Islet of Langerhans (tissue), 1 donor: ENCODE data around the gene ATAD3A.
"Not testable (repeated sequence)": the region's sequence is repeated elsewhere in the genome, so short reads cannot be mapped to it uniquely, and the experiment has no call there.

Experiments
- FAIRE-seq: peaks from one replicate; lab custom pipeline; 2011; peaks lifted over from hg19 to GRCh38; lab: Jason Lieb, UNC

The ATAD3A gene

DNA sequence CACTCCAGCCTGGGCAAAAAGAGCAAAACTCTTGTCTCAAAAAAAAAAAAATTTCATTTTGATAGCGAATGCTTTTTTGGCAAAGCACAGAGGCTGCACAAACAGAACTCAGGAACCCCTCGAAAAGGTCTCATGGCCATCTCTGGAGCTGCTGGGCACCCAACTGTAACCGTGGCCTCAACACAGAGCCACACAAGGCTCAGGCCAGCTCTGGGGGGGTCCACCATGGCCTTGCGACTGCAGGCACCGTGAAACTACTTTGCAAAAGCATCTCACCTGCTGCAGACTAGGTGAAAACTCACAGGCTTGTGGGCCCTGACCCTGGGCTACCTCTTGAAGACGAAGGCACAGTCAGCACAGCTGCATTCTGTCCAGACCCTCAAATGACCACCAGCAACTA, 44.5 kb downstream of the ATAD3A start:
- FAIRE-seq: no peak

DNA sequence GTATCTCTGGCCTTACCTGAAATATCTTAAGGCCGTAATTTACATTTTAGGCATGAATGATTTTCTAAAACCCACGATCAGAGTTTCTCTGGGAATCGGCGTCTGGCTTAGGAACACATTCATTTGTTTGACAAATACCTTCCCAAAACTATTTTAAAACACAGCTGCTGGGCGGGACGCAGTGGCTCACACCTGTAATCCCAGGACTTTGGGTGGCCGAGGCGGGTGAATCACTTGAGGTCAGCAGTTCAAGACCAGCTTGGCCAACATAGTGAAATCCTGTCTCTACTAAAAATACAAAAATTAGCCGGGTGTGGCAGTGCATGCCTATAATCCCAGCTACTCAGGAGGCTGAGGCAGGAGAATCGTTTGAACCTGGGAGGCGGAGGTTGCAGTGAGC, 45.0 kb downstream of the ATAD3A start:
- FAIRE-seq: not testable (repeated sequence)

DNA sequence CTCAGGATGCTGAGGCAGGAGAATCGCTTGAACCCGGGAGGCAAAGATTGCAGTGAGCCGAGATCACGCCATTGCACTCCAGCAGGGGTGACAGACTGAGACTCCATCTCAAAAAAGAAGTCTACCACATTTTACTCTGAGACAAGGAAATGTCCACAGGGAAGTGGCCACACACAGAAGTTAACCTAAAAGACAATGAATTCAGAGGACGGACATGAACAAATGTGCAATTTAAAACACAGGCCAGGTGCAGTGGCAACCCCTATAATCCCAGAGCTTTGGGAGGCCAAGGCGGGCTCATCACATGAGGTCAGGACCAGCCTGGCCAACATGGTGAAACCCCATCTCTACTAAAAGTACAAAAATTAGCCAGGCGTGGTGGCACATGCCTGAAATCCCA, 45.7 kb downstream of the ATAD3A start:
- not testable (repeated sequence) for FAIRE-seq

DNA sequence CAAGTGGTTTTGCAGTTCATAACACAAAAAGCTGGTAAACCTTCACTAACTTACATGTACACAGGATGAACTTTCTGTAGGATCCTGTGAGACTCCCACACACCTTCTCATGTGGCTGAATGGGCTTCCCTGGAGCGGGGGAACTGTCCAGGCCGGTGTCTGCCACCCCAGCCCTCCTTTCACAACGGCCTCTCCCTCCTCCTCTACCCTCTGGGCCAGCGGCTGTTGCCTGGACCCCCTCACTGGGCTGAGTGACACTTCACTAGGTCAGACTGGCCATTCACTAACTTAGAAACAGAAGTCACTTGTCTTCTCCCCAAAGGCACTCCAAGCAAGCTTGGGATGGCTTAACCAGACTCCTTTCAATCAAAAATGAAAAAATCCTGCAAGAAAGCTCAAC, 46.6 kb downstream of the ATAD3A start:
- FAIRE-seq: no peak

DNA sequence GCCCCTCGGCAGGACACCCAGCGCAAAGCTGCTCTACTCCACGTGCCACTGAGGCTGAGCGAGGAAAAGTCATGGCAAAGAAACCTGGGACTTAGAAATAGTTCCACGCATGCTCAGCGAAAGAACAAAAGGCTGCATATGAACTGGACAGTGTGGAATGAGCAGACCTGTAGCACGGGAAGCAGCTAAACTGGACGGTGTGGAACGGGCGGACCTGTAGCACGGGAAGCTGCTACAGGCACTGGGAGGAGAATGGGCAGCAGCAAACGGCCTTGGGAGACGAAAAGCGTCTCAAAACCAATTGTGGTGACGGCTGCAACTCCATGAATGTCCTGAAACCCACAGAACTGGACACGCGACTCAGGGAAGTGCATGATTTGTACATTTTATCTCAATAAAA, 47.1 kb downstream of the ATAD3A start:
- no peak for FAIRE-seq

DNA sequence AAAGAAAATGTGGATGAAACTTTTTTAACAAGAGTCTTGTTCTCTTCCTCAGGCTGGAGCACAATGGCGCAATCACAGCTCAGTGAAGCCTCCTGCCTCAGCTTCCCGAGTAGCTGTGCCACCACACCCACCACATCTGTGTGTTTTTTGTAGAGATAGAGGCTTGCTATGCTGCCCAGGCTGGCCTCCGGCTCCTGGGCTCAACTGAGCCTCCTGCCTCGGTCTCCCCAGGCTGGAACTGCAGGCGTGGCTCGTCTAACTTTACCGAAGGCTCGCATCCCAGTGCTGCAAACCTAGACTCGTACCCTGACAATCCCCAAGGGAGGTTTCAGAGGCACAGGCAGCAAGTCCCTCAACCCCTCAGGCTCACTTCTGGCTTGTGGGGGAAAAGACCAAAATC, 48.2 kb downstream of the ATAD3A start:
- no peak for FAIRE-seq

DNA sequence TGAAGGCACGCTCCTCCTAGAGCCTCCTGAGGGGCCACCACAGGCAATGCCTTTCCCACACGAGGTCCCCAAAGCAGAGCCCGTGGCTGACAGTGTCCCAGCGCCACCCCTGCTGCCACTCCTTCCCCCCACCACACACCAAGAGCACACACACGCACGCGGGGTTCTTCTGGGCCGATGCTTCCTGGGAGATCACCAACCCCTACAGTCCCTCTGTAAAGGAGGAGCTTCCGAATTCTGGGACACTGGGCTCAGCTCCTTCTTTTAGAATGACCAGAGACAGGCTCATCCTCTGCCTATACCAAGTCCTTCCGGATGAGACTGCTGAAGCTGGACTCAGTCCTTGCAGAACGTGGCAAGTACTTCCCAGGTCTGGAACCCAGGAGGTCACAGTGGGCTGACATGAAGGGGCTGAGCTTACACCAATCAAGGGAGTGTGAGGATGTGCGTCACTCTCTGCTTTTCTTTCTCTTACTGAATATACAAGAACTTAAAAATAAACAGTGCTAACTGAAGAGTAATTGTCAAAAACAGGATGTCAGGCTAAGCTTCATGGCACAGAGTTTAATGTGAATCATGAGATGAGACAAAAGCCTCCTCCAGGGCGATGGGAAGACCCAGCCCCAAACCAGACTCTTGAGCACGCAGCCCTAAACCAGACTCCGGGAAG, 50.0 kb downstream of the ATAD3A start:
- FAIRE-seq: no peak

DNA sequence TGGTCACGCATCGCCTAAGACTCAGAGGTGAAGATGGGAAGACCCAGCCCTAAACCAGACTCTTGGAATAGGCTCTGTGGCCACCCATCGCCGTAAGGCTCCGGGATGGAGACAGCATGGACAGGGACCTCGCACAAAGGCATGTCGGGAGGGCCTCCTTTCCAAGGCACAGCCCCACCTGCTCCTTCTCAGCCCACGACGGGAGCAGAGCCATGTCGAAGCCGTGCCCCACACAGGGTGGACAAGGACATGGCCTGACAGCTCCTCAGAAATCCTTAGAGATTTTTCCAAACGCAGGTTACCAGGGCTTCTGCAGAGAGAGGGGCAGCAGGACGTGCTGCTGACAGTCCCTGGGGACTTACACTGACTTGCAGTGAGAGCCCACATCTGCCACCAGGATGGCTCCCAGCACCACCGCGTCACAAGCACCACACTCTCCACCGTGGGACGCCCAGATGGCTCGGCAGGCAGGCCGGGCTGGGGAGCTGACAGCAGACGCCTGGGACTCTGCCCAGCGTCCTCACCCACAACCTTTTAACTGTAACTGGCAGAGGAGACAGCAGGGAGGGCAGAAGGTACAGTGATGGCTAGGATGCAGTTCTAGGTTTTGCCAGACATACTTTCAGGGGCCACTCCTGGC, 50.7 kb downstream of the ATAD3A start:
- no peak for FAIRE-seq

DNA sequence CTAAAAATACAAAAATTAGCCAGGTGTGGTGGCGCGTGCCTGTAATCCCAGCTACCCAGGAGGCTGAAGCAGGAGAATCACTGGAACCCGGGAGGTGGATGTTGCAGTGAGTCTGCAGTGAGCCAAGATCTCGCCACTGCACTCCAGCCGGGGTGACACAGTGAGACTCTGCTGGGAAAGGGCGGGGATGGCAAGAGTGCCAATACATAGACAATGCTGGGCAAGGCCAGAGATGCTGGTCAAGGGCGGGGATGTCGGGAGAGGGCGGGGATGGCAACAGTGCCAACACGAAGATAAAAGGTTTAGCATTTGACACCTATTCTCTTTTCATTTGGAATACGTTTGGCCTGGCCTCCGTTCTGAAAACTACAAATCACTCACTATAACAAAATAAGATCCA, 51.7 kb downstream of the ATAD3A start:
- FAIRE-seq: no peak

DNA sequence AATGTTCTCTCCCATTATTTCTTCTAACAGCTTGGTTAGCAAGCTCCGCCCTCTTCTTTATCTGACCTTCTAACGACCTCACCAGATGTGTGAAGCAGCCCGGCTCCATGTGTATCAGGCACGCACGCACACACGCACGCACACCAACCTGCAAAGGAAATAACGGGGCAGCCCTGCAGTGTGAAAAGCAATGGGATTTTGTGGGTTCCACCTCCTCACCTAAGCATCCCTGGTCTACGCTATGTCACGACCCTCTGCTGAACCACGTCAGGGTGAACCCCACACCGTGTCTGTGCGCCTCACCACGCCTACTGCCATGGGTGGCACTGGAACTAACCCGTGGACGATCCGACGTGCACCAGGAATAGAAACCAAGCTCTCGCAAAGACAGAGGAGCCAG, 52.3 kb downstream of the ATAD3A start:
- FAIRE-seq: no peak

DNA sequence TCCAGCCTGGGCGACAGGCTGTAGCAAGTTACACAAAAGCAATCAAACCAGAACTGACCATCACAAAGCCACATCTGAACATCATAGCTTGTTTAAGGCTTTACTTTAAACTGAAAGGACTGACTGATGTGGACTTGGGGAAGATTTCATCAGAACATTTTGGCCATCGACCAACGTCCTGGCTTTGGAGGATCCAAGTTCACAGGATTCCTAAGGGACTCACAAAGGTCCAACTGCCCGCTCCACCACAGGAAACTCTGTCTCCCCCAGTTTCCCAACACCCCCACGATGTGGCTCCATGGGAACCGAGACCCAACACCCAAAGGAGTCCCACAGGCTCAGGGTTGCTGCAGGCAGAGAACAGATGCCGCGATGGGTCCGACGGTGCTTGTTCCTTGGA, 53.4 kb downstream of the ATAD3A start:
- FAIRE-seq: no peak

DNA sequence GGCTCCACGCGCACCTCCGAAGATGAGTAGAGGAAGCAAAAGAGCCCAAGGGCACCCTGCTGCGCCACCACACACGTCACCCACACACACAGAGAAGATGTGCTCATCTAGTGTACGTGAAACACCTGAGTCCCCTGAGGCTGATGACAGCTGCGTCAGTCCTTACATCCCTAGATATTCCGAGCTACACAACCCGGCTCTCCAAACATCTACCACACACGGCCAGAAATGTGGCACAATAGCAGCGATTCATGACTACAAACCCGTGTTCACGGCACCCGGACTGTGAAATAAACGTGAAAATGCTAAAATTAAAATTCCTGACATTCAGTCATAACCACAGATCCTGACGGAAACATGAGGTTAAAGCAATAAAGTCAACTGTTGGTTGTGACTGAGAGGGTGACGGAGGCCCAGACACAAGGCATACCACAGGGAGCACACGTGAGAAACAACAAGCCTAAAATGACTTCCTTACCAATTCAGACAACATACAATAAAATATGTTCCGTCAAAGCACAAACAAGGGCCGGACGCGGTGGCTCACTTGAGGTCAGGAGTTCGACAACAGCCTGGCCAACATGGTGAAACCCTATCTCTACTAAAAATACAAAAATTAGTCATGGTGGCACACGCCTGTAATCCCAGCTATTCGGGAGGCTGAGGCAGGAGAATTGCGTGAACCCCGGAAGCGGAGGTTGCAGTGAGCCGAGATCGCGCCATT, 55.4 kb downstream of the ATAD3A start:
- no peak for FAIRE-seq

DNA sequence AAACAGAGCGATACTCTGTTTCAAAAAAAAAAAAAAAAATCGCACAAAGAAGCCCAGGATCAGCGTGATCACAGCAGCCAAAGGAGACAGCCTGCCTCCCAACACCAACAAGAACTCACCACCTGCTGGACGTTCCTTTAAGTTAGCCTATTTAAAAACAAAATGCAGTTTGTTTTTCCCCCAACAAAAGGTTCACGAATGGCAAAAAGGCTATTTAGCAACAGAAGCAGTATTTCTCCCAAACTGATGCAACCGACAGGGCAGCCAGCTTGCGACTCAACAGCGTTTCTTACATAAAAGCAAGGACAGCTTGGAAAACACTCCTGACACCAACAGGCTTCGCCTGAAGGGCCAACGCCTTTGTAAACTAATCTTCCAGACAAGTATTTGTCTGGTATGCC, 55.9 kb downstream of the ATAD3A start:
- FAIRE-seq: no peak

DNA sequence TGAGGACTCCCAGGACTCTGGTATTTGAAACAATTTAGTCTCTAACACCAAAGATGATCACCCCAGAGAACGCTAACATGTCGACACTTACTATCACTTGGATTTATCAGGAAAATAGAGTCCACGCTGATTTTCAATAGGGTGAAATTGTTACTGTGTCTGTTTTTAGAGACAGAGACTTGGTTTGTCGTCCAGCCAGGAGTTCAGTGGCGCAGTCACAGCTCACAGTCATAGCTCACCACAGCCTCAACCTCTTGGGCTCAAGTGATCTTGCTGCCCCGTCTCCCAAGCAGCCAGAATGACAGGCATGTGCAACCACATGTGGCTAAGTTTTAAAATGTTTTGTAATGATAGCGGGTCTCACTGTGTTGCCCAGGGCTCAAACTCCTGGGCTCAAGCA, 57.4 kb downstream of the ATAD3A start:
- FAIRE-seq: no peak

DNA sequence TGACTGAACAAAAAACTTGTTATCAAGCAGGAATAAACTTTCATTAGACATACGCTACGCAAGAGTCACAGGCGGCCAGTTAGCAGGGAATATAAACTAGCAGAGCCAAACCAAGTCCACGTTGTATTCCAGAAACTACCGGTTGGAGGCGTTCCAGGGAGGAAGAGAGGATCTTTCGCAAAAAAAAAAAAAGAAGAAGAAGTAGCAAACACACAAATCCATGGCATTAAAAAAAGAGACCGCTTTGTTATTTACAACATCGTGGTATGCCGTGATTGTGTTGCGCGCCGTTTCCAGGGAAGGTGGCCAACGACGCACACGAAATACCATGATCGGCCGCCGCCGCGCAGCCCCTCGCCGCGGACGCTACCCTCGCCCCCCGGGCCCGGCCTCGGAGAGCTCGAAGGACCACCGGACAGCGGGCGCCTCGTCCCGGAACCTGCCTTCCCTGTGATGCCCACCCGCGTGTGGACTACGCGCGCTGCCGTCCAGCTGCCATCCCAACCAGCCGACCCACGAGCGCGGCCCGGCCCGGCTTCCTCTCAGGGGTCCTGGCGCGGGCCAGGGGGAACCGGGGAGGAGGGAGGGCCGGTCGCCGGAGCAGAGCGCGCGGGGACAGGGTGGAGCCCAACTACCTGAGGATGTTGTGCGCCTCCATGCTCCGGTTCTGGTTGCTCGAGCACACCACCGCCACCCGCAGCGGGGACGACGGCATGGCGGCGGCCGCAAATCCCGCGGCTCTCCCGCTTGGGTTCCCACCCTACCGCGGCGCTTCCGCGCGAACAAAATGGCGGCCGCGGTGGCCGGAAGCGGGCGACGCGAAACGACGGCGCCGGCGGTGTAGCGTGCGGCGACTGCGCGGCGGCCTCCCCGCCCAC, 62.1 kb downstream of the ATAD3A start:
- FAIRE-seq: no peak

DNA sequence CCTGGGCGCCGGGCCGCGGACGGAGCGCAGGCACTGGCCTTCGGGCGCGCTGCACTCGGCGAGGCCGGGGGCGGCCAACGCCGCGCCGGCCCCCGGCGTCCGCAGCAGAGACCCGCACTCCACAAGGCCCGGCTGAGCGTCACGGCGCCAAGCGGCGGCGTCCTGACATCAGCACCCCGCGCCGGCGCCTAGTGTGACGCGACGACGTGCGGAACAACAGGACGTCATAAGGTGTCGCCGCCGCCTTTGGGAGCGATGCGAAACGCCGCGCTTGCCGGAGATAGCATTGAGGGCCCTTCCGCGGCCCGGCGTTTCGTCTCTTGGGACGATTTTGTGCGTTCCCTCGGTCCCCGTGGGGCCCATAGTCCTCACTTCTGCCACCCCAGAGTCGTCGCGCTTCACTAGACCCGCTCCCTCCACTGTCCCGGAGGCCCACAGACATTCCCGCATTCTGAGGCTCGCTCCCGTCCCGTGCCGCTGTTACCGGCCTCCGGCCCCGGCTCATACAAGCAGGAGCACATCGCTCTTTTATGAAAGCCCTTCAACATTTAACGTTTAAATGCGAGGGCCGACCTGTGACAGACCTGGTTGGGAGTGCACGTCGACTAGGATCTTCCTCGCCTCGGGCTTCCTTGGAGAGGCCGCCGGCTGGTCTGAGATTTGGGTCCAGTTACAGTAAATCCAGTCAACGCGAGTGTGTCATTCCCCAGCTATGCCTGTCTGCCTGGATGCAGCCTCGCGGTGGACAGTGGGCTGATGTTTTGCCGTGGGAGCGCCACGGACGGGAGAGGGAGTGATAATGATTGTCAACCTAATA, 63.0 kb downstream of the ATAD3A start, which contains the start of gene SSU72:
Gene SSU72, minus strand, starts transcription at position 143 of the 817 bp plus-strand sequence. CDS start 306 bp downstream, outside the sequence.
- no peak for FAIRE-seq

DNA sequence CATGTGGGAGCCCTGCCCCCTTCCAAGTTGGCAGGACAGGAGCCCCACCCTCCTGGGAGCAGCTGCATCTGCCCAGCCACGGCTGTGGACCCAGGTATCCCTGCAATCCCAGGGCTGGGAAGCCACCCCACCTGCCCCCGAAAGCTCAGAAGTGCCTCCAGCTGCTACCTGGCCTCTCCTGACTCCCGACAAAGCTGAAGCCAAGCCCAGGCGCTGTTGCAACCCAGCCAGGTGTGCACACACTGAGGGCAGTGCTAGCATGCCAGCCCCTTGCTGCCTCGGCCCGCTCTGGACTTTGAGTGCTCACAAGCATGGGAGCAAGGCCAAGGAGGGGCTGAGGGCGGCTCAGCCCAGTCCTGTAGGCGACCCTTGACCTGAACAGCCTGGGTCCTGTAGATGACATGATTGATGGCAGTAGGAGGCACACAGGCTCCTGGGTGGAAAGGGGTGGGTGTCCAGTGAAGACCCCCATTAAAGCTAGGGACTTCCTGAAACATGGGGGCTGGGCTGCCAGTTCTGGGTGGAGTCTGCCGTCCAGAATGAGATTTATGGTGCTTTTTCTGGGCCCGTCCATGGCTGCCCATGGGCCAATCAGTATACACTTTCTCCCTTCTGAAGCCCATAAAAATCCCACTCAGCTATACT, 65.5 kb downstream of the ATAD3A start:
- FAIRE-seq: no peak

DNA sequence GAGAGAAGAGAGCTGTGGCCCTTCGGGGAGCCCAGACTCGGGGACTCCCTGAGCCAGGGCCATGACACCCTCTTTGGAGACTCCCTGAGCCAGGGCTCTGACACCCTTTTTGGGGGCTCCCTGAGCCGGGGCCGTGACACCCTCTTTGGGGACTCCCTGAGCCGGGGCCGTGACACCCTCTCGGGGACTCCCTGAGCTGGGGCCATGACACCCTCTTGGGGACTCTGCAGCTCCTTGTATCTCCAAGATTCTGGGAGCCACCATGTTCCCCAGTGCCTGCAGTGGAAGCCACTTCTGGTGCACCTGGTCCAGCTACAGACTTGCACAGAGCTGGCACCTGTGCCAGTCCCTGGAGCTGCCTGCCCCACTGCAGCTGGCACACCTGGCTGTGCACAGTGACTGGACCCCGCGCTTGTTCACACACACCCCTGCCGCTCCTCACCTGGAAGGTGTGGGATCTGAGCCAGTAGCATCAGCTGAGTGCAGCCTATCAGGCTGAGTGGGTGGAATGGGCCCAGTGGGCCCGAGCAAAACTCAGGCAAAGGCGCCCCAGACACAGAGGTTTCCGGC, 66.5 kb downstream of the ATAD3A start:
- FAIRE-seq: no peak

DNA sequence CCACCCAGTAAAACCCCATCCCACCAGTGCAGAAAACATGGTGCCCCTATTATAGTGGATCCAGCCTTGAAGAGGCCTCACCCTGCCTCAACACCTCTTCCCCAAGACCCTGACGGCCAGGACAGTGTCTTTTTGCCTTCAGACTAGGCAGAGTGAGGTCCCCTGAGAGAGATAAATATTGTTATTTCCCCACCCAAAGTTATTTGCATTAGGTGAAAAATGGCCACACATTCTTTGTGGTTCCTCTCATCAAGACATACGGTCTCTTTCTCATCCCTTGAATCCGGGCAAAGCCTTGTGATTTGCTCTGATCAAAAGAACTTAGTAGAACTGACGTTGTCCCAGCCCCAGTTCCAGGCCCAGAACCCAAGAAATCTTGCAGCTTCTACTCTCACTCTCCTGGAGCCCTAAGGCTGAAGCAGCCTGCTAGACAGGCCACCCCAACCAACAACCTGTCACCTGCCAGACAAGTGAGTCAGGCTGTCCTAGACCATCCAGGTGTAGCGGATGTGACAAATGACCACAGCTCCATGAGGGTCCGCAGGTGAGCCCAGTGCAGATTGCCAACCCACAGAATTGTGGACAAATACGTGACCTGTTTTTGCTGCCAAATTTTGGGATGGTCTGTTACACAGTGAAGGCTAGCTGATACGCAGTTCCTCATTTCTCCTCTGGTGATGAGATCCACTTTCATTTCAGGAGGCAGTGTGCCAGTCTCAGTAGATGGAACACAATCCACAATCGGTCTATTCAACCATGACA, 70.8 kb downstream of the ATAD3A start:
- FAIRE-seq: no peak
